AG09309 (cell line): ENCODE data around the gene PLCH2.

ENCODE experiments used
- DNase-seq: peaks from one replicate; pipeline ENCODE4 v3.0.0-alpha.2; 2010; ENCODE audit warnings: low read depth
- H3K4me3 ChIP-seq: 2 replicates; pipeline ENCODE4 v1.5.1; 2011; ENCODE audit warnings: mild to moderate bottlenecking, low read depth, low read length, moderate library complexity; ENCODE audit not compliant: control insufficient read depth
- CTCF ChIP-seq: IDR thresholded peaks from 2 replicates; pipeline ENCODE4 v1.5.1; 2011; ENCODE audit warnings: mild to moderate bottlenecking, low read depth, low read length, inconsistent platforms; ENCODE audit not compliant: insufficient read depth, control insufficient read depth; ENCODE audit errors: missing control alignments

PLCH2 gene

GRCh38 chr1:2528016-2528415, 51.9 kb downstream of the PLCH2 start:
- DNase-seq = no peak
- no peak for TF ChIP-seq CTCF

GRCh38 chr1:2528611-2528965, 52.5 kb downstream of the PLCH2 start:
- no peak for DNase-seq
- TF ChIP-seq CTCF = no peak
- H3K4me3 ChIP-seq = no peak overlapping the region

More at GRCh38 chr1:2528016-2528415, 51.9 kb downstream of the PLCH2 start:
- H3K4me3 ChIP-seq = no peak overlapping the region

GRCh38 chr1:2528966-2529783, 53.1 kb downstream of the PLCH2 start:
- TF ChIP-seq CTCF = no peak
- DNase-seq = no peak
- H3K4me3 ChIP-seq = no peak overlapping the region

GRCh38 chr1:2529784-2530512, 53.9 kb downstream of the PLCH2 start, which contains the start of gene HES5:
Gene HES5, minus strand, starts transcription at chr1:2530263. Its CDS starts 99 bp downstream, at chr1:2530164.
- DNase-seq = no peak
- TF ChIP-seq CTCF = no peak
- no peak within 1 kb of the TSS for H3K4me3 ChIP-seq

GRCh38 chr1:2530513-2531361, 54.6 kb downstream of the PLCH2 start:
- no peak for DNase-seq
- H3K4me3 ChIP-seq = no peak overlapping the region
- no peak for TF ChIP-seq CTCF

GRCh38 chr1:2532485-2533160, 56.5 kb downstream of the PLCH2 start:
- no peak overlapping the region for H3K4me3 ChIP-seq
- no peak for DNase-seq
- no peak for TF ChIP-seq CTCF
